Stomach smooth muscle (tissue), 2 donors: ENCODE results near the gene CFAP210.
A peak's percentile ranks its signal among the peaks of the same experiment; 100 is the strongest.

Experiments used
- H3K27ac ChIP-seq: one replicate; pipeline ENCODE4 v1.7.0; 2013; ENCODE audit warnings: mild to moderate bottlenecking, low read length, inconsistent platforms
- H3K27me3 ChIP-seq, 2 donors: one replicate each; pipeline ENCODE4 v1.7.0; 2013; ENCODE audit warnings: low read length in 2 of 2; ENCODE audit not compliant: insufficient read depth in 2 of 2, control insufficient read depth in 1 of 2
- H3K36me3 ChIP-seq, 2 donors: one replicate each; pipeline ENCODE4 v1.7.0; 2013; ENCODE audit warnings: low read length in 2 of 2; ENCODE audit not compliant: control insufficient read depth in 2 of 2, insufficient read depth in 2 of 2
- H3K4me1 ChIP-seq: one replicate; pipeline ENCODE4 v1.7.0; 2013; ENCODE audit warnings: low read length; ENCODE audit not compliant: control insufficient read depth, insufficient read depth
- H3K4me3 ChIP-seq, 2 donors: one replicate each; pipeline ENCODE4 v1.7.0; 2013; ENCODE audit warnings: low read length in 2 of 2
- H3K9ac ChIP-seq, 2 donors: one replicate each; pipeline ENCODE4 v1.7.0; 2013; ENCODE audit warnings: low read length in 2 of 2, mild to moderate bottlenecking in 1 of 2
- H3K9me3 ChIP-seq, 2 donors: one replicate each; pipeline ENCODE4 v1.7.0; 2013; ENCODE audit warnings: low read length in 2 of 2; ENCODE audit not compliant: control insufficient read depth in 2 of 2
- donor health status: healthy.
- donor health status: Pancreatic carcinoma.

The CFAP210 gene

GRCh38 chr2:169694113-169694893 lies at the start of gene CFAP210, which contains the start of gene PHOSPHO2:
Gene CFAP210 (minus strand): TSS chr2:169694405. CDS start chr2:169694327, 78 bp downstream.
Gene PHOSPHO2 (plus strand): TSS chr2:169694469. CDS start chr2:169700972, 6,503 bp downstream.
- Histone ChIP-seq H3K4me3 (peak within 1 kb of the TSS; percentile 74 to 90), H3K9me3 (no peaks in the 10 kb centered on the region), H3K27me3 (no peaks in the 10 kb centered on the region), H3K27ac (peak within 1 kb of the TSS; percentile 64), H3K36me3 (peaks cover 3% of the 10 kb centered on the region in 2 donors), H3K9ac (peak within 1 kb of the TSS; percentile 90 to 93), H3K4me1 (peaks cover 5% of the 10 kb centered on the region)

- Histone ChIP-seq H3K4me1 (peaks cover 2% of the 10 kb centered on the region), H3K27me3 (no peaks in the 10 kb centered on the region), H3K4me3 (no peak overlapping the region), H3K9ac (no peak overlapping the region), H3K9me3 (no peaks in the 10 kb centered on the region), H3K27ac (no peak overlapping the region), H3K36me3 (peaks cover 16 to 23% of the 10 kb centered on the region in 2 donors)
These were observed 49.3 kb upstream of the CFAP210 start for GRCh38 chr2:169743549-169743948.

- Histone ChIP-seq H3K9me3 (no peaks in the 10 kb centered on the region), H3K36me3 (peaks cover 7 to 12% of the 10 kb centered on the region in 2 donors), H3K4me3 (peak overlapping the region in 1 of 2 donors; percentile 36), H3K9ac (no peak overlapping the region), H3K27ac (no peak overlapping the region), H3K4me1 (peaks cover 7% of the 10 kb centered on the region), H3K27me3 (no peaks in the 10 kb centered on the region)
These were observed 45.1 kb upstream of the CFAP210 start for GRCh38 chr2:169739351-169739750.

GRCh38 chr2:169738566-169739229 lies 44.5 kb upstream of the CFAP210 start:
- Histone ChIP-seq H3K9ac (no peak overlapping the region), H3K27me3 (no peaks in the 10 kb centered on the region), H3K9me3 (no peaks in the 10 kb centered on the region), H3K36me3 (peaks cover 5 to 9% of the 10 kb centered on the region in 2 donors), H3K4me1 (peaks cover 7% of the 10 kb centered on the region), H3K27ac (no peak overlapping the region), H3K4me3 (no peak overlapping the region)

GRCh38 chr2:169736902-169737301 lies 42.7 kb upstream of the CFAP210 start:
- Histone ChIP-seq H3K9me3 (no peaks in the 10 kb centered on the region), H3K27me3 (no peaks in the 10 kb centered on the region), H3K36me3 (peaks cover 3 to 5% of the 10 kb centered on the region in 2 donors), H3K9ac (peak overlapping the region; percentile 3 to 43), H3K4me1 (peaks cover 16% of the 10 kb centered on the region), H3K4me3 (peak overlapping the region; percentile 41 to 70), H3K27ac (no peak overlapping the region)

GRCh38 chr2:169735623-169736022 lies 41.4 kb upstream of the CFAP210 start:
- no peaks in the 10 kb centered on the region for H3K27me3 ChIP-seq
- no peak overlapping the region for H3K27ac ChIP-seq
- H3K9me3 ChIP-seq: no peaks in the 10 kb centered on the region
- H3K4me3 ChIP-seq: peak overlapping the region; percentile 41 to 70
- no peak overlapping the region for H3K9ac ChIP-seq
- peaks cover 16% of the 10 kb centered on the region for H3K4me1 ChIP-seq
- no peaks in the 10 kb centered on the region for H3K36me3 ChIP-seq

GRCh38 chr2:169734169-169734847 lies 40.1 kb upstream of the CFAP210 start:
- Histone ChIP-seq H3K4me1 (peaks cover 16% of the 10 kb centered on the region), H3K4me3 (peak overlapping the region; percentile 65 to 81), H3K36me3 (no peaks in the 10 kb centered on the region), H3K9me3 (no peaks in the 10 kb centered on the region), H3K27me3 (no peaks in the 10 kb centered on the region), H3K27ac (no peak overlapping the region), H3K9ac (peak overlapping the region; percentile 52 to 82)

GRCh38 chr2:169732583-169733358 lies 38.6 kb upstream of the CFAP210 start:
- Histone ChIP-seq H3K36me3 (no peaks in the 10 kb centered on the region), H3K9ac (peak overlapping the region; percentile 78 to 83), H3K9me3 (no peaks in the 10 kb centered on the region), H3K4me3 (peak overlapping the region; percentile 68 to 81), H3K4me1 (peaks cover 16% of the 10 kb centered on the region), H3K27me3 (no peaks in the 10 kb centered on the region), H3K27ac (peak overlapping the region; percentile 80)

- H3K9ac ChIP-seq: no peak overlapping the region
- H3K27me3 ChIP-seq: no peaks in the 10 kb centered on the region
- peaks cover 16% of the 10 kb centered on the region for H3K4me1 ChIP-seq
- no peaks in the 10 kb centered on the region for H3K9me3 ChIP-seq
- H3K36me3 ChIP-seq: no peaks in the 10 kb centered on the region
- H3K27ac ChIP-seq: no peak overlapping the region
- no peak overlapping the region for H3K4me3 ChIP-seq
These were observed 37.9 kb upstream of the CFAP210 start for GRCh38 chr2:169732075-169732474.

- Histone ChIP-seq H3K4me3 (no peak overlapping the region), H3K36me3 (no peaks in the 10 kb centered on the region), H3K27ac (no peak overlapping the region), H3K27me3 (no peaks in the 10 kb centered on the region), H3K4me1 (peaks cover 9% of the 10 kb centered on the region), H3K9me3 (no peaks in the 10 kb centered on the region), H3K9ac (no peak overlapping the region)
These were observed 35.0 kb upstream of the CFAP210 start for GRCh38 chr2:169729274-169729605.
